HCT116 (cell line): Measurements from ENCODE around the gene HMCN2. TPM values are rescaled to one million over a fixed set of nuclear protein-coding genes. Genes with fewer than 3 reads are reported as not detected.

Experiments
- ATAC-seq: fragments of 200-7000 bp; cut with Tn5 transposase; 2 replicates; pipeline ENCODE4 v1.9.1; 2020; ENCODE audit warnings: mild to moderate bottlenecking, moderate library complexity
- BruUV-seq: library from RNA; stranded (reverse); fragments of 400-500 nt; replicated peaks from 2 replicates; lab custom pipeline; 2021; lab: Mats Ljungman, UMichigan
- CTCF ChIA-PET: fragments of 300-600 bp; sonication (Branson Sonifier 250); formaldehyde crosslinking; loops from one replicate; lab custom pipeline; 2021; ENCODE audit warnings: antibody characterized with exemption; lab: Charles Lee
- POLR2A ChIA-PET: fragments of 300-600, 350-600 bp; sonication (Branson Sonifier 250); formaldehyde crosslinking; loops from one replicate; lab custom pipeline; 2021; ENCODE audit warnings: antibody characterized with exemption; lab: Charles Lee
- RAD21 ChIA-PET, 2 experiments: fragments of 300-600 bp; sonication (Branson Sonifier 250); formaldehyde crosslinking; loops; one replicate each; lab custom pipeline; 2023; ENCODE audit warnings: low total read pairs in 2 of 2; ENCODE audit not compliant: uncharacterized antibody in 2 of 2, unreplicated experiment in 2 of 2, low non-redundant PET in 1 of 2; lab: Charles Lee
- DNase-seq: peaks from one replicate; pipeline ENCODE4 v3.0.0-alpha.2; 2010; ENCODE audit warnings: low read depth, low spot score
- H2AFZ ChIP-seq: fragments of 200-600 bp; shearing (Covaris generic), sonication (generic); 2 replicates; pipeline ENCODE4 v1.6.1; 2017; ENCODE audit warnings: low read depth, mixed run types, mixed read lengths, antibody characterized with exemption, low read length; ENCODE audit not compliant: poor library complexity, severe bottlenecking
- H3K27ac ChIP-seq: 2 replicates; pipeline ENCODE4 v1.5.1; 2012; ENCODE audit warnings: low read depth, low read length
- H3K27me3 ChIP-seq: fragments of 200-600 bp; sonication (generic); 2 replicates; pipeline ENCODE4 v1.6.1; 2016; ENCODE audit warnings: mixed run types, low read length, mixed read lengths; ENCODE audit not compliant: insufficient read depth
- H3K36me3 ChIP-seq, 2 experiments: fragments of 200-500 bp in 1 of 2; fragments of 200-600 bp in 1 of 2; sonication (Bioruptor generic) in 1 of 2; sonication (generic) in 1 of 2; 2 replicates each; pipeline versions ENCODE4 v1.5.1 to v1.6.1; 2014 to 2016; ENCODE audit warnings: low read length in 2 of 2, inconsistent platforms in 1 of 2, mixed read lengths in 1 of 2, mixed run types in 1 of 2; ENCODE audit not compliant: insufficient read depth in 2 of 2, control insufficient read depth in 1 of 2
- H3K4me1 ChIP-seq, 2 experiments: fragments of 200-600 bp in 1 of 2; sonication (generic) in 1 of 2; 2 replicates each; pipeline versions ENCODE4 v1.5.1 to v1.6.1; 2012 to 2017; ENCODE audit warnings: low read length in 2 of 2, inconsistent platforms in 1 of 2, mild to moderate bottlenecking in 1 of 2, mixed read lengths in 1 of 2, mixed run types in 1 of 2, moderate library complexity in 1 of 2; ENCODE audit not compliant: insufficient read depth in 2 of 2, control insufficient read depth in 1 of 2
- H3K4me2 ChIP-seq: fragments of 200-600 bp; sonication (generic); 2 replicates; pipeline ENCODE4 v1.6.1; 2017; ENCODE audit warnings: mixed run types, low read length, mixed read lengths
- H3K4me3 ChIP-seq, 2 experiments: fragments of 200-600 bp in 1 of 2; sonication (generic) in 1 of 2; replicated peaks in 1 of 2; 2 replicates each; pipeline ENCODE4 v1.5.1; 2011 to 2016; ENCODE audit warnings: low read length in 2 of 2, control low read depth in 1 of 2, low read depth in 1 of 2, mild to moderate bottlenecking in 1 of 2, mixed read lengths in 1 of 2, mixed run types in 1 of 2
- H3K79me2 ChIP-seq: fragments of 200-600 bp; sonication (generic); 2 replicates; pipeline ENCODE4 v1.6.1; 2017; ENCODE audit warnings: mild to moderate bottlenecking, mixed run types, low read length, moderate library complexity, mixed read lengths; ENCODE audit not compliant: insufficient read depth
- H3K9ac ChIP-seq: fragments of 200-600 bp; sonication (generic); 2 replicates; pipeline ENCODE4 v1.6.1; 2016; ENCODE audit warnings: low read length, mixed read lengths
- H3K9me2 ChIP-seq: fragments of 200-600 bp; sonication (generic), shearing (Covaris generic); 2 replicates; pipeline ENCODE4 v1.6.1; 2017; ENCODE audit warnings: mixed run types, mild to moderate bottlenecking, moderate library complexity; ENCODE audit not compliant: insufficient read depth
- H3K9me3 ChIP-seq, 2 experiments: fragments of 200-500 bp in 1 of 2; fragments of 200-600 bp in 1 of 2; sonication (Bioruptor generic) in 1 of 2; sonication (generic) in 1 of 2; 2 replicates each; pipeline ENCODE4 v1.6.1; 2014 to 2017; ENCODE audit warnings: low read length in 2 of 2, mixed read lengths in 2 of 2, inconsistent platforms in 1 of 2, low read depth in 1 of 2, mild to moderate bottlenecking in 1 of 2, mixed run types in 1 of 2, moderate library complexity in 1 of 2; ENCODE audit not compliant: control insufficient read depth in 1 of 2, insufficient read depth in 1 of 2
- H4K20me1 ChIP-seq: fragments of 200-600 bp; sonication (generic), shearing (Covaris generic); 2 replicates; pipeline ENCODE4 v1.6.1; 2017; ENCODE audit warnings: mixed run types, mild to moderate bottlenecking, moderate library complexity; ENCODE audit not compliant: insufficient read depth
- ATF3 ChIP-seq: IDR thresholded peaks from 2 replicates; pipeline ENCODE4 v1.6.1; 2012
- CBX3 ChIP-seq: IDR thresholded peaks from 2 replicates; pipeline ENCODE4 v1.6.1; 2012; ENCODE audit warnings: low read depth
- CEBPB ChIP-seq: IDR thresholded peaks from 2 replicates; pipeline ENCODE4 v1.6.1; 2012; ENCODE audit warnings: low read depth
- CTCF ChIP-seq, 3 experiments: fragments of 200-600 bp in 1 of 3; sonication (generic) in 1 of 3; IDR thresholded peaks in 2 of 3; conservative IDR thresholded peaks in 1 of 3; 2 replicates each; pipeline ENCODE4 v1.5.1; 2012 to 2017; ENCODE audit warnings: low read depth in 2 of 3, low read length in 2 of 3, antibody characterized with exemption in 1 of 3, borderline replicate concordance in 1 of 3, control low read depth in 1 of 3, mild to moderate bottlenecking in 1 of 3, mixed read lengths in 1 of 3, mixed run types in 1 of 3, moderate library complexity in 1 of 3; ENCODE audit not compliant: insufficient read depth in 1 of 3
- EGR1 ChIP-seq: IDR thresholded peaks from 2 replicates; pipeline ENCODE4 v1.6.1; 2012; ENCODE audit warnings: low read depth
- ELF1 ChIP-seq: IDR thresholded peaks from 2 replicates; pipeline ENCODE4 v1.6.1; 2012; ENCODE audit warnings: low read depth, borderline replicate concordance
- EZH2 ChIP-seq: fragments of 200-600 bp; sonication (generic); IDR thresholded peaks from 2 replicates; pipeline ENCODE4 v1.6.1; 2017; ENCODE audit warnings: antibody characterized with exemption, mixed run types
- EZH2phosphoT487 ChIP-seq: fragments of 200-600 bp; IDR thresholded peaks from 2 replicates; pipeline ENCODE4 v1.6.1; 2018; ENCODE audit warnings: antibody characterized with exemption, borderline replicate concordance
- FOSL1 ChIP-seq: IDR thresholded peaks from 2 replicates; pipeline ENCODE4 v1.6.1; 2012; ENCODE audit warnings: low read depth
- JUND ChIP-seq: IDR thresholded peaks from 2 replicates; pipeline ENCODE4 v1.6.1; 2012
- POLR2AphosphoS5 ChIP-seq: IDR thresholded peaks from 2 replicates; pipeline ENCODE4 v1.6.1; 2011; ENCODE audit warnings: mild to moderate bottlenecking, low read depth, low read length, moderate library complexity
- SIN3A ChIP-seq: IDR thresholded peaks from 2 replicates; pipeline ENCODE4 v1.6.1; 2012; ENCODE audit warnings: low read depth
- SP1 ChIP-seq: IDR thresholded peaks from 2 replicates; pipeline ENCODE4 v1.6.1; 2012; ENCODE audit warnings: low read depth
- SRF ChIP-seq: IDR thresholded peaks from 2 replicates; pipeline ENCODE4 v1.6.1; 2012; ENCODE audit warnings: low read depth
- TCF7L2 ChIP-seq: IDR thresholded peaks from 2 replicates; pipeline ENCODE4 v1.7.0; 2011; ENCODE audit warnings: borderline replicate concordance, inconsistent platforms; ENCODE audit not compliant: insufficient read depth, insufficient read length; ENCODE audit errors: extremely low read depth
- YY1 ChIP-seq: IDR thresholded peaks from 2 replicates; pipeline ENCODE4 v1.6.1; 2011; ENCODE audit warnings: low read length, low read depth, moderate library complexity, mild to moderate bottlenecking; ENCODE audit not compliant: insufficient replicate concordance; ENCODE audit errors: extremely low read depth
- ZFX ChIP-seq: fragments of 450-650 bp; IDR thresholded peaks from 2 replicates; pipeline ENCODE4 v1.6.1; 2017
- intact Hi-C: fragments of 100-400 bp; cut with micrococcal nuclease; formaldehyde crosslinking; loops from 2 replicates; pipeline ENCODE4 v1.10.0; 2022
- total RNA-seq: library from RNA; stranded (reverse); gene quantifications from one replicate; pipeline ENCODE4 v1.2.1, GENCODE V29; 2021; ENCODE audit not compliant: unreplicated experiment
- TF ChIP-seq, protein P1 (sequence below): IDR thresholded peaks from 2 replicates; pipeline ENCODE4 v1.6.1; 2012

HMCN2 gene
- total RNA-seq, 1 experiment from 2014 or later: 0.22 TPM

GRCh38 chr9:130303613-130304055 lies 38.1 kb downstream of the HMCN2 start:
- ATAC-seq: no peak
- CTCF ChIA-PET: no interaction called here
- intact Hi-C loops: no loop called here
- H2AFZ ChIP-seq: no peak overlapping the region
- RAD21 ChIA-PET: no interaction called here
- H3K4me3 ChIP-seq: no peak overlapping the region
- no peak overlapping the region for H3K27ac ChIP-seq
- no peak overlapping the region for H3K9ac ChIP-seq
- no peaks in the 10 kb centered on the region for H3K36me3 ChIP-seq
- no peaks in the 10 kb centered on the region for H3K9me3 ChIP-seq
- no TSS peak for BruUV-seq
- no peaks in the 10 kb centered on the region for H3K4me1 ChIP-seq
- H3K4me2 ChIP-seq: no peak overlapping the region
- no peak for TF ChIP-seq JUND
- no peak for TF ChIP-seq CEBPB
- TF ChIP-seq EZH2: no peak
- TF ChIP-seq SIN3A: no peak
- no peak for TF ChIP-seq ZFX
- TF ChIP-seq SP1: no peak
- no peak for TF ChIP-seq TCF7L2
- TF ChIP-seq SRF: no peak
- no peak for TF ChIP-seq EZH2phosphoT487
- no peak for TF ChIP-seq ELF1
- TF ChIP-seq, protein P1, sequence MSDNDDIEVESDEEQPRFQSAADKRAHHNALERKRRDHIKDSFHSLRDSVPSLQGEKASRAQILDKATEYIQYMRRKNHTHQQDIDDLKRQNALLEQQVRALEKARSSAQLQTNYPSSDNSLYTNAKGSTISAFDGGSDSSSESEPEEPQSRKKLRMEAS: no peak
- no peak for TF ChIP-seq FOSL1
- no peak for TF ChIP-seq CBX3
- peaks cover 25% of the 10 kb centered on the region; the same call in 1 of the 2 replicates for H3K27me3 ChIP-seq
- no peaks in the 10 kb centered on the region for H3K9me2 ChIP-seq
- H4K20me1 ChIP-seq: no peaks in the 10 kb centered on the region
- POLR2A ChIA-PET: no interaction called here
- H3K79me2 ChIP-seq: no peaks in the 10 kb centered on the region
- no peak for DNase-seq

GRCh38 chr9:130304116-130304515 lies 38.6 kb downstream of the HMCN2 start:
- peaks cover 25% of the 10 kb centered on the region; the same call in 1 of the 2 replicates for H3K27me3 ChIP-seq
- TF ChIP-seq CBX3 (no peak), FOSL1 (no peak), SRF (no peak), CTCF (IDR thresholded peaks at IDR 0.05 in 2 of 3, conservative IDR thresholded peaks at IDR 0.05 in 1 of 3; ENCODE audit: borderline replicate concordance in 1 of 3, insufficient read depth in 1 of 3, low read depth in 2 of 3, low read length in 2 of 3) (no peak), JUND (no peak), EGR1 (no peak), YY1 (no peak), EZH2phosphoT487 (no peak), ZFX (no peak), TCF7L2 (no peak), SP1 (no peak), ATF3 (no peak), EZH2 (no peak), POLR2AphosphoS5 (no peak)

More at GRCh38 chr9:130304116-130304515, 38.6 kb downstream of the HMCN2 start:
- ChIA-PET POLR2A (no interaction called here), RAD21 (no interaction called here), CTCF (no interaction called here)
- DNase-seq (no peak), ATAC-seq (no peak)
- no peak overlapping the region for H3K27ac ChIP-seq
- no peaks in the 10 kb centered on the region for H3K4me1 ChIP-seq
- no peaks in the 10 kb centered on the region for H4K20me1 ChIP-seq
- H3K9ac ChIP-seq: no peak overlapping the region
- H3K9me2 ChIP-seq: no peaks in the 10 kb centered on the region
- H3K4me3 ChIP-seq: no peak overlapping the region
- no TSS peak for BruUV-seq
- H2AFZ ChIP-seq: no peak overlapping the region
- H3K9me3 ChIP-seq: no peaks in the 10 kb centered on the region
- H3K36me3 ChIP-seq: no peaks in the 10 kb centered on the region
- intact Hi-C loops: no loop called here
- no peak overlapping the region for H3K4me2 ChIP-seq
- H3K79me2 ChIP-seq: no peaks in the 10 kb centered on the region
